Omental fat pad (tissue), 4 donors: ENCODE measurements around the gene AATK. TPM values are rescaled to one million over a fixed set of nuclear protein-coding genes. Genes with fewer than 3 reads are reported as not detected.

Experiments used
- ATAC-seq: fragments of 150-250 bp; one replicate; pipeline ENCODE4 v1.9.1; 2016; ENCODE audit warnings: mild to moderate bottlenecking, moderate library complexity; ENCODE audit not compliant: low FRiP score
- DNase-seq: peaks from one replicate; pipeline ENCODE4 v3.0.0-alpha.2; 2019; ENCODE audit warnings: low spot score
- total RNA-seq, 4 donors: library from RNA; depleted of rRNA; stranded (reverse); fragments of >200 nt; gene quantifications; one replicate each; pipeline ENCODE4 v1.1.0, GENCODE V29; 2016
- TF ChIP-seq, protein P1 (sequence below), 3 donors: fragments of 450-650 bp; IDR thresholded peaks; one replicate each; pipeline ENCODE4 v1.5.1; 2016 to 2017; ENCODE audit warnings: antibody characterized with exemption in 3 of 3, mild to moderate bottlenecking in 3 of 3, moderate library complexity in 2 of 3

AATK gene
- total RNA-seq, 4 donors from 2014 or later = 1.3 to 6.0 (median 3.1) TPM

GRCh38 chr17:81189016-81189415 is 23.0 kb upstream of the AATK start:
- ATAC-seq = no peak
- no peak for DNase-seq
- TF ChIP-seq, protein P1, sequence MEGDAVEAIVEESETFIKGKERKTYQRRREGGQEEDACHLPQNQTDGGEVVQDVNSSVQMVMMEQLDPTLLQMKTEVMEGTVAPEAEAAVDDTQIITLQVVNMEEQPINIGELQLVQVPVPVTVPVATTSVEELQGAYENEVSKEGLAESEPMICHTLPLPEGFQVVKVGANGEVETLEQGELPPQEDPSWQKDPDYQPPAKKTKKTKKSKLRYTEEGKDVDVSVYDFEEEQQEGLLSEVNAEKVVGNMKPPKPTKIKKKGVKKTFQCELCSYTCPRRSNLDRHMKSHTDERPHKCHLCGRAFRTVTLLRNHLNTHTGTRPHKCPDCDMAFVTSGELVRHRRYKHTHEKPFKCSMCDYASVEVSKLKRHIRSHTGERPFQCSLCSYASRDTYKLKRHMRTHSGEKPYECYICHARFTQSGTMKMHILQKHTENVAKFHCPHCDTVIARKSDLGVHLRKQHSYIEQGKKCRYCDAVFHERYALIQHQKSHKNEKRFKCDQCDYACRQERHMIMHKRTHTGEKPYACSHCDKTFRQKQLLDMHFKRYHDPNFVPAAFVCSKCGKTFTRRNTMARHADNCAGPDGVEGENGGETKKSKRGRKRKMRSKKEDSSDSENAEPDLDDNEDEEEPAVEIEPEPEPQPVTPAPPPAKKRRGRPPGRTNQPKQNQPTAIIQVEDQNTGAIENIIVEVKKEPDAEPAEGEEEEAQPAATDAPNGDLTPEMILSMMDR (IDR thresholded peaks at IDR 0.05) = no peak

DNA sequence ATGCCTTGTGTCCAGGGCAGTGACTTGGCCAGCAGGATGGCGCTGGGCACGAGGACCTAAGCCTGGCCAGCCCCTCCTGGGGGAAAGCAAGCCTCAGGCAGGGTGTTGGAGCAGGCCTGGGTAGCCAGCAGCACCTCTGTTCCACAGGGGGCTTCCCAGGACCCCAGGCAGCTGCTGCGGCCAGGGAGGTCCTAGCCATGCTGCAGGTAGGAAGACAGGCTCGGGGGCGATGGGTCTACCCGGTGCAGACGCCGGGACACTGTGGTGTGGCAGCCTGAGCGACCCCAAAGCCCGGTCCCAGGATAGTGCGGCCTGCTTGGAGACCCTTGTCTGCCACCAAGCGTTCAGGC is 22.4 kb upstream of the AATK start:
- TF ChIP-seq, protein P1 (IDR thresholded peaks at IDR 0.05) = no peak
- ATAC-seq (no peak), DNase-seq (no peak)

GRCh38 chr17:81187586-81188490 is 21.8 kb upstream of the AATK start:
- DNase-seq (no peak), ATAC-seq (no peak)
- TF ChIP-seq, protein P1 (IDR thresholded peaks at IDR 0.05) = no peak

GRCh38 chr17:81187120-81187519 is 21.1 kb upstream of the AATK start:
- no peak for DNase-seq
- TF ChIP-seq, protein P1 (IDR thresholded peaks at IDR 0.05) = no peak
- no peak for ATAC-seq

DNA sequence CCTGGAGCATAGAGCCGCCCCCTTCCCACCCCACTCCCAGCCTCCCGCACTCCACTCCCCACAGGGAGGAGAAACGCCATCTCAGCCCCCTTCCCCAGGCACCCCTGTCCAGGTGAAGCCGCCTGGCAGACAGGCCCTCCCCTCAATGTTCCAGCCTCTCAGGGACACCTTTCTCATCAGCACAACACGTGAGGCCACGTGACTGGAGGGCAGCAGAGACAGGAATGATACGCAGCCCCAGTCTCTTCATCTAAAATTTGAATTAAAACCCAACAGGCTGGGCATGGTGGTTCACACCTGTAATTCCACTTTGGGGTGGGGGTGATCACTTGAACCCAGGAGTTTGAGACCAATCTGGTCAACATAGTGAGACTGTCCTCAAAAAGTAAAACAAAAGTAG is 20.2 kb upstream of the AATK start:
- TF ChIP-seq, protein P1 (IDR thresholded peaks at IDR 0.05) = no peak
- no peak for ATAC-seq
- DNase-seq = no peak

- ATAC-seq = no peak
- no peak for DNase-seq
- TF ChIP-seq, protein P1 (IDR thresholded peaks at IDR 0.05) = no peak
Measured at GRCh38 chr17:81184555-81184954, 18.5 kb upstream of the AATK start.

DNA sequence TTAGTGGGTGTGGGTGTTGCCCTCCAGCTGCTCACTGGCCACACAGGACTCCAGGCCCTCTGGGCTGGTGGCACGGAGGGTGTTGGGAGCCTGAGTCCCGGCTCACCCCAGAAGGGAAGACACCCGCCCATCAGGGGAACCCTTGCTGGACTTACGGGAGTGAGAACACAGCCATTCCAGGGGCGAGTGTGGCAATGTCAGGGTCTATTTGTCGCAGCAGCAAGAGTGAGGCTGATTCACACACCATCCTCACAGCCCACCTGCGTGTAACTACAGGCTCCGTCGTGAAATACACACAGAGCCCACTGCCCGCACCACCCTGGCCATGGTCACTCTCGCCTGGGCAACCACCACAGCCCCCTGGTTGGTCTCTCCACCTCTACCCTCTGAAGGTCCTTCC is 17.8 kb upstream of the AATK start:
- TF ChIP-seq, protein P1 (IDR thresholded peaks at IDR 0.05) = no peak
- no peak for DNase-seq
- no peak for ATAC-seq
